Uterus (tissue), 2 donors: Measurements from ENCODE around the gene MCIDAS.

ENCODE experiments used
- POLR2A ChIP-seq, 2 donors: fragments of 450-650 bp; IDR thresholded peaks; one replicate each; pipeline ENCODE4 v1.6.1; 2016; ENCODE audit warnings: antibody characterized with exemption in 2 of 2, mild to moderate bottlenecking in 1 of 2, moderate library complexity in 1 of 2
- TF ChIP-seq, protein P1 (sequence below), 4 experiments: fragments of 200-600 bp in 2 of 4; fragments of 450-650 bp in 2 of 4; sonication (generic) in 2 of 4; IDR thresholded peaks; one replicate each; pipeline ENCODE4 v1.5.1; 2016 to 2019; ENCODE audit warnings: antibody characterized with exemption in 4 of 4, mild to moderate bottlenecking in 2 of 4, moderate library complexity in 1 of 4

- TF ChIP-seq, protein P1, sequence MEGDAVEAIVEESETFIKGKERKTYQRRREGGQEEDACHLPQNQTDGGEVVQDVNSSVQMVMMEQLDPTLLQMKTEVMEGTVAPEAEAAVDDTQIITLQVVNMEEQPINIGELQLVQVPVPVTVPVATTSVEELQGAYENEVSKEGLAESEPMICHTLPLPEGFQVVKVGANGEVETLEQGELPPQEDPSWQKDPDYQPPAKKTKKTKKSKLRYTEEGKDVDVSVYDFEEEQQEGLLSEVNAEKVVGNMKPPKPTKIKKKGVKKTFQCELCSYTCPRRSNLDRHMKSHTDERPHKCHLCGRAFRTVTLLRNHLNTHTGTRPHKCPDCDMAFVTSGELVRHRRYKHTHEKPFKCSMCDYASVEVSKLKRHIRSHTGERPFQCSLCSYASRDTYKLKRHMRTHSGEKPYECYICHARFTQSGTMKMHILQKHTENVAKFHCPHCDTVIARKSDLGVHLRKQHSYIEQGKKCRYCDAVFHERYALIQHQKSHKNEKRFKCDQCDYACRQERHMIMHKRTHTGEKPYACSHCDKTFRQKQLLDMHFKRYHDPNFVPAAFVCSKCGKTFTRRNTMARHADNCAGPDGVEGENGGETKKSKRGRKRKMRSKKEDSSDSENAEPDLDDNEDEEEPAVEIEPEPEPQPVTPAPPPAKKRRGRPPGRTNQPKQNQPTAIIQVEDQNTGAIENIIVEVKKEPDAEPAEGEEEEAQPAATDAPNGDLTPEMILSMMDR (IDR thresholded peaks at IDR 0.05), result no peak
- TF ChIP-seq POLR2A (IDR thresholded peaks at IDR 0.05), result no peak
Observed at GRCh38 chr5:55250064-55250463, 22.9 kb upstream of the MCIDAS start.
